GM23338 (cell line): ENCODE results near the gene ACHE. TPM values are rescaled to one million over a fixed set of nuclear protein-coding genes. Genes with fewer than 3 reads are reported as not detected.

Experiments
- ATAC-seq: fragments of 200-7000 bp; cut with Tn5 transposase; 3 replicates; pipeline ENCODE4 v1.9.1; 2020
- DNase-seq: peaks from one replicate; pipeline ENCODE4 v3.0.0-alpha.2; 2015; ENCODE audit warnings: low spot score
- H2AFZ ChIP-seq: fragments of 200-600 bp; sonication (generic); 2 replicates; pipeline ENCODE4 v1.8.0; 2016; ENCODE audit warnings: antibody characterized with exemption, mild to moderate bottlenecking, moderate library complexity
- H3F3A ChIP-seq: fragments of 200-600 bp; sonication (generic); replicated peaks from 2 replicates; pipeline ENCODE4 v1.8.0; 2017; ENCODE audit warnings: antibody characterized with exemption, mixed run types, low read depth
- H3K27ac ChIP-seq: fragments of 200-600 bp; sonication (generic); 2 replicates; pipeline ENCODE4 v1.6.1; 2016; ENCODE audit warnings: low read depth
- H3K27me3 ChIP-seq: fragments of 200-600 bp; sonication (generic); 2 replicates; pipeline ENCODE4 v1.8.0; 2016; ENCODE audit warnings: mild to moderate bottlenecking, mixed run types, moderate library complexity; ENCODE audit not compliant: insufficient read depth
- H3K36me3 ChIP-seq: fragments of 200-600 bp; sonication (generic); 2 replicates; pipeline ENCODE4 v1.8.0; 2016; ENCODE audit warnings: mild to moderate bottlenecking; ENCODE audit not compliant: insufficient read depth
- H3K4me1 ChIP-seq: fragments of 200-600 bp; sonication (generic); 2 replicates; pipeline ENCODE4 v1.8.0; 2016; ENCODE audit warnings: mild to moderate bottlenecking, moderate library complexity; ENCODE audit not compliant: insufficient read depth
- H3K4me2 ChIP-seq: fragments of 200-600 bp; sonication (generic); 2 replicates; pipeline ENCODE4 v1.7.1; 2017; ENCODE audit warnings: mixed run types
- H3K4me3 ChIP-seq: fragments of 200-600 bp; sonication (generic); 2 replicates; pipeline ENCODE4 v1.6.1; 2016; ENCODE audit warnings: mixed run types
- H3K79me2 ChIP-seq: fragments of 200-600 bp; sonication (generic); replicated peaks from 2 replicates; pipeline ENCODE4 v1.8.0; 2017; ENCODE audit warnings: mild to moderate bottlenecking; ENCODE audit not compliant: insufficient read depth
- H3K9me2 ChIP-seq: fragments of 200-600 bp; sonication (generic); 2 replicates; pipeline ENCODE4 v1.8.0; 2017; ENCODE audit not compliant: insufficient read depth
- H4K20me1 ChIP-seq: fragments of 200-600 bp; sonication (generic); replicated peaks from 2 replicates; pipeline ENCODE4 v1.8.0; 2017; ENCODE audit warnings: mild to moderate bottlenecking; ENCODE audit not compliant: insufficient read depth
- H3K27ac Mint-ChIP-seq: 2 replicates; pipeline ENCODE4 v1.8.0; 2020; ENCODE audit warnings: inconsistent platforms, mild to moderate bottlenecking, moderate library complexity, mixed read lengths
- H3K27me3 Mint-ChIP-seq: 3 replicates; pipeline ENCODE4 v1.8.0; 2022; ENCODE audit warnings: low read depth, mild to moderate bottlenecking, moderate library complexity, mixed read lengths, inconsistent platforms; ENCODE audit not compliant: insufficient read depth, poor library complexity
- H3K36me3 Mint-ChIP-seq: 3 replicates; pipeline ENCODE4 v1.8.0; 2021; ENCODE audit warnings: low read depth, mild to moderate bottlenecking, inconsistent platforms, moderate library complexity, mixed read lengths
- H3K4me1 Mint-ChIP-seq: 3 replicates; pipeline ENCODE4 v1.8.0; 2020; ENCODE audit warnings: mild to moderate bottlenecking, inconsistent platforms, mixed read lengths
- H3K4me3 Mint-ChIP-seq: 3 replicates; pipeline ENCODE4 v1.8.0; 2021; ENCODE audit warnings: moderate library complexity, mild to moderate bottlenecking, inconsistent platforms, mixed read lengths
- H3K9me3 Mint-ChIP-seq: 3 replicates; pipeline ENCODE4 v1.8.0; 2020; ENCODE audit warnings: moderate library complexity, mild to moderate bottlenecking, inconsistent platforms, mixed read lengths
- EZH2 ChIP-seq: fragments of 200-600 bp; sonication (generic); IDR thresholded peaks from one replicate; pipeline ENCODE4 v1.8.0; 2017; ENCODE audit warnings: antibody characterized with exemption, mild to moderate bottlenecking, low read depth; ENCODE audit not compliant: unreplicated experiment
- EZH2phosphoT487 ChIP-seq: fragments of 200-600 bp; sonication (generic); IDR thresholded peaks from one replicate; pipeline ENCODE4 v1.8.1; 2018; ENCODE audit warnings: antibody characterized with exemption; ENCODE audit not compliant: unreplicated experiment
- NANOG ChIP-seq: IDR thresholded peaks from 2 replicates; pipeline ENCODE4 v1.6.1; 2016; ENCODE audit warnings: antibody characterized with exemption, borderline replicate concordance
- POLR2AphosphoS5 ChIP-seq: IDR thresholded peaks from 2 replicates; pipeline ENCODE4 v1.6.1; 2016; ENCODE audit warnings: antibody characterized with exemption, low read depth
- ZNF114 ChIP-seq: fragments of 250-450 bp; sonication (Bioruptor Pico); IDR thresholded peaks from 2 replicates; pipeline ENCODE4 v1.5.0; 2020; ENCODE audit warnings: mild to moderate bottlenecking, moderate library complexity
- ZNF331 ChIP-seq: fragments of 250-450 bp; sonication (Bioruptor Pico); IDR thresholded peaks from 2 replicates; pipeline ENCODE4 v1.5.0; 2020; ENCODE audit warnings: low read depth, mild to moderate bottlenecking, moderate library complexity
- polyA plus RNA-seq: library from polyadenylated mRNA; unstranded; fragments of >200 nt; fragmentation: Nextera tagmentation; extraction: Ambion mirVana; gene quantifications from 2 replicates; pipeline ENCODE4 v1.2.1, GENCODE V29; 2016
- total RNA-seq: library from RNA; depleted of rRNA; stranded (reverse); fragments of >200 nt; shearing (Covaris generic); gene quantifications from 2 replicates; pipeline ENCODE4 v1.2.3, GENCODE V29; 2014
- TF ChIP-seq, protein P1 (sequence below): fragments of 250-450 bp; sonication (Bioruptor Pico); IDR thresholded peaks from 2 replicates; pipeline ENCODE4 v1.5.0; 2020; ENCODE audit warnings: mild to moderate bottlenecking, moderate library complexity
- TF ChIP-seq, protein P2 (sequence below): IDR thresholded peaks from 2 replicates; pipeline ENCODE4 v1.6.1; 2016; ENCODE audit warnings: antibody characterized with exemption
- TF ChIP-seq, protein P3 (sequence below): IDR thresholded peaks from one replicate; pipeline ENCODE4 v1.6.1; 2018; ENCODE audit warnings: antibody characterized with exemption; ENCODE audit not compliant: unreplicated experiment
- TF ChIP-seq, protein P4 (sequence below), 2 experiments: fragments of 200-600 bp in 1 of 2; sonication (generic) in 1 of 2; conservative IDR thresholded peaks; 2 replicates each; pipeline versions ENCODE4 v1.5.1 to v1.6.1; 2016 to 2017; ENCODE audit warnings: antibody characterized with exemption in 2 of 2, low read depth in 2 of 2, mild to moderate bottlenecking in 2 of 2, moderate library complexity in 1 of 2

The ACHE gene
- total and polyA plus RNA-seq, 2 experiments from 2014 or later = 3.6 to 3.7 TPM

DNA sequence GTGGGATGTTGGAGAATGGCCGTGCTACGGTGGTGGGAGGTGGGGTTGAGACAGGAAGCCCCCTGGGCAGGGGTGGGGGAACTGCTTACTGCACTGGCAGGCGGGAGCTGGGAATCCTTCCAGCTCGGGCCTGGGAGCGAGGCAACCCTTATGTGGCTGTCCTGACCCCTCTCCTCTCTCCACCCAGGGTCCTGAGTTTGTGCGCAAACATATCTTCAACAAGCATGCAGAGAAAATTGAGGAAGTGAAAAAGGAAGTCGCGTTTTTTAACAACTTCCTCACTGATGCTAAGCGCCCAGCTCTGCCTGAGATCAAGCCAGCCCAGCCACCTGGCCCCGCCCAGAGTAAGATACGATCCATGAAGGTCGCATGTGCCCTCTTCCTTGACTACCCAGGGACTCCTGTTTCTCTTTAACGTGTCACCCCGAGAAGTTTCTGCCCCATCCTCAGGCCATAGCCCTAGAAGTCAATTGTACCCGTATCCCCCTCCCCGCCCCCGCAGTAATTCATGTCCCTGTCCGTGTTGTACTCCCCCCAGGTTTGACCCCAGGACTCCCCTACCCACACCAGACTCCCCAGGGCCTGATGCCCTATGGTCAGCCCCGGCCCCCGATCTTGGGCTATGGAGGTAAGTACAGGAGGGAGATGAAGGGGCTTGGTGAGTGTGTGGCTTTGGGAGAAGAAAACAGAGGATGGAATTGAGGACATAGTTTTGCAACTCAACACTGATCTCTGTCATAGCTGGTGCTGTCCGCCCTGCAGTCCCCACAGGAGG, 8.0 kb downstream of the ACHE start:
- Mint-ChIP-seq H3K36me3 (peaks cover 61% of the 10 kb centered on the region), H3K4me3 (peak overlapping the region; percentile 87), H3K9me3 (no peaks in the 10 kb centered on the region; the same call in 1 of the 3 replicates), H3K27me3 (peaks cover 31% of the 10 kb centered on the region), H3K27ac (peak overlapping the region; percentile 92), H3K4me1 (peaks cover 46% of the 10 kb centered on the region)
- Histone ChIP-seq H3K36me3 (peaks cover 28% of the 10 kb centered on the region), H3K4me3 (peak overlapping the region; percentile 90), H3K79me2 (peaks cover 25% of the 10 kb centered on the region), H4K20me1 (peaks cover 16% of the 10 kb centered on the region), H3F3A (peaks cover 51% of the 10 kb centered on the region), H2AFZ (no peak overlapping the region), H3K4me1 (peaks cover 14% of the 10 kb centered on the region), H3K9me2 (no peaks in the 10 kb centered on the region), H3K4me2 (peak overlapping the region; percentile 96), H3K27me3 (no peaks in the 10 kb centered on the region), H3K27ac (peak overlapping the region; percentile 86; the same call in 1 of the 2 replicates)
- no peak for ATAC-seq
- no peak for DNase-seq
- TF ChIP-seq, protein P1, sequence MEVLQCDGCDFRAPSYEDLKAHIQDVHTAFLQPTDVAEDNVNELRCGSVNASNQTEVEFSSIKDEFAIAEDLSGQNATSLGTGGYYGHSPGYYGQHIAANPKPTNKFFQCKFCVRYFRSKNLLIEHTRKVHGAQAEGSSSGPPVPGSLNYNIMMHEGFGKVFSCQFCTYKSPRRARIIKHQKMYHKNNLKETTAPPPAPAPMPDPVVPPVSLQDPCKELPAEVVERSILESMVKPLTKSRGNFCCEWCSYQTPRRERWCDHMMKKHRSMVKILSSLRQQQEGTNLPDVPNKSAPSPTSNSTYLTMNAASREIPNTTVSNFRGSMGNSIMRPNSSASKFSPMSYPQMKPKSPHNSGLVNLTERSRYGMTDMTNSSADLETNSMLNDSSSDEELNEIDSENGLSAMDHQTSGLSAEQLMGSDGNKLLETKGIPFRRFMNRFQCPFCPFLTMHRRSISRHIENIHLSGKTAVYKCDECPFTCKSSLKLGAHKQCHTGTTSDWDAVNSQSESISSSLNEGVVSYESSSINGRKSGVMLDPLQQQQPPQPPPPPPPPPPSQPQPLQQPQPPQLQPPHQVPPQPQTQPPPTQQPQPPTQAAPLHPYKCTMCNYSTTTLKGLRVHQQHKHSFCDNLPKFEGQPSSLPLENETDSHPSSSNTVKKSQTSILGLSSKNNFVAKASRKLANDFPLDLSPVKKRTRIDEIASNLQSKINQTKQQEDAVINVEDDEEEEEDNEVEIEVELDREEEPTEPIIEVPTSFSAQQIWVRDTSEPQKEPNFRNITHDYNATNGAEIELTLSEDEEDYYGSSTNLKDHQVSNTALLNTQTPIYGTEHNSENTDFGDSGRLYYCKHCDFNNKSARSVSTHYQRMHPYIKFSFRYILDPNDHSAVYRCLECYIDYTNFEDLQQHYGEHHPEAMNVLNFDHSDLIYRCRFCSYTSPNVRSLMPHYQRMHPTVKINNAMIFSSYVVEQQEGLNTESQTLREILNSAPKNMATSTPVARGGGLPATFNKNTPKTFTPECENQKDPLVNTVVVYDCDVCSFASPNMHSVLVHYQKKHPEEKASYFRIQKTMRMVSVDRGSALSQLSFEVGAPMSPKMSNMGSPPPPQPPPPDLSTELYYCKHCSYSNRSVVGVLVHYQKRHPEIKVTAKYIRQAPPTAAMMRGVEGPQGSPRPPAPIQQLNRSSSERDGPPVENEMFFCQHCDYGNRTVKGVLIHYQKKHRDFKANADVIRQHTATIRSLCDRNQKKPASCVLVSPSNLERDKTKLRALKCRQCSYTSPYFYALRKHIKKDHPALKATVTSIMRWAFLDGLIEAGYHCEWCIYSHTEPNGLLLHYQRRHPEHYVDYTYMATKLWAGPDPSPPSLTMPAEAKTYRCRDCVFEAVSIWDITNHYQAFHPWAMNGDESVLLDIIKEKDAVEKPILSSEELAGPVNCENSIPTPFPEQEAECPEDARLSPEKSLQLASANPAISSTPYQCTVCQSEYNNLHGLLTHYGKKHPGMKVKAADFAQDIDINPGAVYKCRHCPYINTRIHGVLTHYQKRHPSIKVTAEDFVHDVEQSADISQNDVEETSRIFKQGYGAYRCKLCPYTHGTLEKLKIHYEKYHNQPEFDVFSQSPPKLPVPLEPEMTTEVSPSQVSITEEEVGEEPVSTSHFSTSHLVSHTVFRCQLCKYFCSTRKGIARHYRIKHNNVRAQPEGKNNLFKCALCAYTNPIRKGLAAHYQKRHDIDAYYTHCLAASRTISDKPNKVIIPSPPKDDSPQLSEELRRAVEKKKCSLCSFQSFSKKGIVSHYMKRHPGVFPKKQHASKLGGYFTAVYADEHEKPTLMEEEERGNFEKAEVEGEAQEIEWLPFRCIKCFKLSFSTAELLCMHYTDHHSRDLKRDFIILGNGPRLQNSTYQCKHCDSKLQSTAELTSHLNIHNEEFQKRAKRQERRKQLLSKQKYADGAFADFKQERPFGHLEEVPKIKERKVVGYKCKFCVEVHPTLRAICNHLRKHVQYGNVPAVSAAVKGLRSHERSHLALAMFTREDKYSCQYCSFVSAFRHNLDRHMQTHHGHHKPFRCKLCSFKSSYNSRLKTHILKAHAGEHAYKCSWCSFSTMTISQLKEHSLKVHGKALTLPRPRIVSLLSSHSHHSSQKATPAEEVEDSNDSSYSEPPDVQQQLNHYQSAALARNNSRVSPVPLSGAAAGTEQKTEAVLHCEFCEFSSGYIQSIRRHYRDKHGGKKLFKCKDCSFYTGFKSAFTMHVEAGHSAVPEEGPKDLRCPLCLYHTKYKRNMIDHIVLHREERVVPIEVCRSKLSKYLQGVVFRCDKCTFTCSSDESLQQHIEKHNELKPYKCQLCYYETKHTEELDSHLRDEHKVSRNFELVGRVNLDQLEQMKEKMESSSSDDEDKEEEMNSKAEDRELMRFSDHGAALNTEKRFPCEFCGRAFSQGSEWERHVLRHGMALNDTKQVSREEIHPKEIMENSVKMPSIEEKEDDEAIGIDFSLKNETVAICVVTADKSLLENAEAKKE (CRISPR knock-in tag) = no peak
- TF ChIP-seq, protein P2, sequence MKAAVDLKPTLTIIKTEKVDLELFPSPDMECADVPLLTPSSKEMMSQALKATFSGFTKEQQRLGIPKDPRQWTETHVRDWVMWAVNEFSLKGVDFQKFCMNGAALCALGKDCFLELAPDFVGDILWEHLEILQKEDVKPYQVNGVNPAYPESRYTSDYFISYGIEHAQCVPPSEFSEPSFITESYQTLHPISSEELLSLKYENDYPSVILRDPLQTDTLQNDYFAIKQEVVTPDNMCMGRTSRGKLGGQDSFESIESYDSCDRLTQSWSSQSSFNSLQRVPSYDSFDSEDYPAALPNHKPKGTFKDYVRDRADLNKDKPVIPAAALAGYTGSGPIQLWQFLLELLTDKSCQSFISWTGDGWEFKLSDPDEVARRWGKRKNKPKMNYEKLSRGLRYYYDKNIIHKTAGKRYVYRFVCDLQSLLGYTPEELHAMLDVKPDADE = no peak
- TF ChIP-seq EZH2 (no peak), ZNF331 (CRISPR knock-in tag) (no peak), ZNF114 (CRISPR knock-in tag) (no peak), POLR2AphosphoS5 (no peak), EZH2phosphoT487 (no peak), NANOG (no peak)
- TF ChIP-seq, protein P3, sequence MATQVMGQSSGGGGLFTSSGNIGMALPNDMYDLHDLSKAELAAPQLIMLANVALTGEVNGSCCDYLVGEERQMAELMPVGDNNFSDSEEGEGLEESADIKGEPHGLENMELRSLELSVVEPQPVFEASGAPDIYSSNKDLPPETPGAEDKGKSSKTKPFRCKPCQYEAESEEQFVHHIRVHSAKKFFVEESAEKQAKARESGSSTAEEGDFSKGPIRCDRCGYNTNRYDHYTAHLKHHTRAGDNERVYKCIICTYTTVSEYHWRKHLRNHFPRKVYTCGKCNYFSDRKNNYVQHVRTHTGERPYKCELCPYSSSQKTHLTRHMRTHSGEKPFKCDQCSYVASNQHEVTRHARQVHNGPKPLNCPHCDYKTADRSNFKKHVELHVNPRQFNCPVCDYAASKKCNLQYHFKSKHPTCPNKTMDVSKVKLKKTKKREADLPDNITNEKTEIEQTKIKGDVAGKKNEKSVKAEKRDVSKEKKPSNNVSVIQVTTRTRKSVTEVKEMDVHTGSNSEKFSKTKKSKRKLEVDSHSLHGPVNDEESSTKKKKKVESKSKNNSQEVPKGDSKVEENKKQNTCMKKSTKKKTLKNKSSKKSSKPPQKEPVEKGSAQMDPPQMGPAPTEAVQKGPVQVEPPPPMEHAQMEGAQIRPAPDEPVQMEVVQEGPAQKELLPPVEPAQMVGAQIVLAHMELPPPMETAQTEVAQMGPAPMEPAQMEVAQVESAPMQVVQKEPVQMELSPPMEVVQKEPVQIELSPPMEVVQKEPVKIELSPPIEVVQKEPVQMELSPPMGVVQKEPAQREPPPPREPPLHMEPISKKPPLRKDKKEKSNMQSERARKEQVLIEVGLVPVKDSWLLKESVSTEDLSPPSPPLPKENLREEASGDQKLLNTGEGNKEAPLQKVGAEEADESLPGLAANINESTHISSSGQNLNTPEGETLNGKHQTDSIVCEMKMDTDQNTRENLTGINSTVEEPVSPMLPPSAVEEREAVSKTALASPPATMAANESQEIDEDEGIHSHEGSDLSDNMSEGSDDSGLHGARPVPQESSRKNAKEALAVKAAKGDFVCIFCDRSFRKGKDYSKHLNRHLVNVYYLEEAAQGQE = no peak
- TF ChIP-seq, protein P4, sequence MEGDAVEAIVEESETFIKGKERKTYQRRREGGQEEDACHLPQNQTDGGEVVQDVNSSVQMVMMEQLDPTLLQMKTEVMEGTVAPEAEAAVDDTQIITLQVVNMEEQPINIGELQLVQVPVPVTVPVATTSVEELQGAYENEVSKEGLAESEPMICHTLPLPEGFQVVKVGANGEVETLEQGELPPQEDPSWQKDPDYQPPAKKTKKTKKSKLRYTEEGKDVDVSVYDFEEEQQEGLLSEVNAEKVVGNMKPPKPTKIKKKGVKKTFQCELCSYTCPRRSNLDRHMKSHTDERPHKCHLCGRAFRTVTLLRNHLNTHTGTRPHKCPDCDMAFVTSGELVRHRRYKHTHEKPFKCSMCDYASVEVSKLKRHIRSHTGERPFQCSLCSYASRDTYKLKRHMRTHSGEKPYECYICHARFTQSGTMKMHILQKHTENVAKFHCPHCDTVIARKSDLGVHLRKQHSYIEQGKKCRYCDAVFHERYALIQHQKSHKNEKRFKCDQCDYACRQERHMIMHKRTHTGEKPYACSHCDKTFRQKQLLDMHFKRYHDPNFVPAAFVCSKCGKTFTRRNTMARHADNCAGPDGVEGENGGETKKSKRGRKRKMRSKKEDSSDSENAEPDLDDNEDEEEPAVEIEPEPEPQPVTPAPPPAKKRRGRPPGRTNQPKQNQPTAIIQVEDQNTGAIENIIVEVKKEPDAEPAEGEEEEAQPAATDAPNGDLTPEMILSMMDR (conservative IDR thresholded peaks at IDR 0.05; ENCODE audit: low read depth in 2 of 2) = no peak
